AG04450 (cell line): ENCODE data around the gene SERPINB5. TPM values are rescaled to one million over a fixed set of nuclear protein-coding genes. Genes with fewer than 3 reads are reported as not detected.

Experiments used
- CTCF ChIA-PET: fragments of 300-600, 350-600 bp; formaldehyde crosslinking; extraction: SDS; loops from one replicate; lab custom pipeline; 2022; ENCODE audit warnings: antibody characterized with exemption, inconsistent platforms; lab: Charles Lee
- POLR2A ChIA-PET: fragments of 350-600 bp; formaldehyde crosslinking; extraction: SDS; loops from one replicate; lab custom pipeline; 2021; ENCODE audit warnings: antibody characterized with exemption, inconsistent platforms; lab: Yijun Ruan, JAX
- DNase-seq: peaks from one replicate; pipeline ENCODE4 v3.0.0-alpha.2; 2011; ENCODE audit warnings: low read depth, low spot score
- H3K27ac ChIP-seq: one replicate; pipeline ENCODE4 v1.5.1; 2012; ENCODE audit warnings: low read depth, low read length, control low read depth
- H3K27me3 ChIP-seq: one replicate; pipeline ENCODE4 v1.6.0; 2012; ENCODE audit warnings: low read length; ENCODE audit not compliant: control insufficient read depth, insufficient read depth
- H3K4me3 ChIP-seq: 2 replicates; pipeline ENCODE4 v1.5.1; 2011; ENCODE audit warnings: mild to moderate bottlenecking, low read depth, low read length, control low read depth
- H3K9me3 ChIP-seq: 2 replicates; pipeline ENCODE4 v1.5.1; 2012; ENCODE audit warnings: low read length; ENCODE audit not compliant: control insufficient read depth, insufficient read depth
- CTCF ChIP-seq: IDR thresholded peaks from 2 replicates; pipeline ENCODE4 v1.5.1; 2011; ENCODE audit warnings: low read depth, low read length, control low read depth, inconsistent platforms
- polyA plus RNA-seq: library from polyadenylated mRNA; depleted of rRNA; stranded (reverse); fragments of >200 nt; gene quantifications from 2 replicates; pipeline ENCODE4 v1.2.3, GENCODE V29; 2011

Gene SERPINB5
- polyA plus RNA-seq, 1 experiment = not detected

- peaks cover 5% of the 10 kb centered on the region for H3K27me3 ChIP-seq
- H3K27ac ChIP-seq = no peak overlapping the region
- no peak overlapping the region for H3K4me3 ChIP-seq
- no peak for DNase-seq
- TF ChIP-seq CTCF = no peak
- ChIA-PET POLR2A (no interaction called here), CTCF (no interaction called here)
- H3K9me3 ChIP-seq = no peaks in the 10 kb centered on the region
Measured at GRCh38 chr18:63480915-63481314, 4.2 kb downstream of the SERPINB5 start.

- TF ChIP-seq CTCF = no peak
- Histone ChIP-seq H3K4me3 (no peak overlapping the region), H3K9me3 (no peaks in the 10 kb centered on the region), H3K27me3 (peaks cover 10% of the 10 kb centered on the region), H3K27ac (no peak overlapping the region)
- CTCF ChIA-PET = interaction anchor here (1.6 kb wide), 1 partner anchor 14 kb away, joined by 4 read pairs; no protein-coding TSS in a partner anchor
- no peak for DNase-seq
- POLR2A ChIA-PET = interaction anchor here (0.7 kb wide), 1 partner anchor 14 kb away, joined by 4 read pairs; no protein-coding TSS in a partner anchor
Measured at GRCh38 chr18:63487676-63488075, 10.9 kb downstream of the SERPINB5 start.

DNA sequence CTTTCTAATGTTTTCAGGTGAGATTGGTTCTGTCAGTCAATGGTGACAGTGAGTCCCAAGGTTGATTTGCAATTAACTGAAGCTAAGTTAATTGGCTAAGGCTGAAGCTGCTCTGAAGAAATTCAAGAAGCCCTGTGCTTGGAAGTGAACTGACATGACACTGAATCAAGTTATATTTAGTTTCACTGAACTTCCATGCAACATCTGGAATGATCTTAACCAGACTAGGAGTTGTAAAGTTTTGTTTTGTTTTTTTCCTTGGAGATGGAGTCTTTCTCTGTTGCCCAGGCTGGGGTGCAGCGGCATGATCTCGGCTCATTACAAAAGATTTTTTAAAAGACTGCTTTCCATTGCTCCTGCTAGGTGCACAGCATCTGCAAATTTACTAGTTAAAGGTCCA, 11.4 kb downstream of the SERPINB5 start:
- CTCF ChIA-PET = interaction anchor here (1.6 kb wide), 1 partner anchor 14 kb away, joined by 4 read pairs; no protein-coding TSS in a partner anchor

DNA sequence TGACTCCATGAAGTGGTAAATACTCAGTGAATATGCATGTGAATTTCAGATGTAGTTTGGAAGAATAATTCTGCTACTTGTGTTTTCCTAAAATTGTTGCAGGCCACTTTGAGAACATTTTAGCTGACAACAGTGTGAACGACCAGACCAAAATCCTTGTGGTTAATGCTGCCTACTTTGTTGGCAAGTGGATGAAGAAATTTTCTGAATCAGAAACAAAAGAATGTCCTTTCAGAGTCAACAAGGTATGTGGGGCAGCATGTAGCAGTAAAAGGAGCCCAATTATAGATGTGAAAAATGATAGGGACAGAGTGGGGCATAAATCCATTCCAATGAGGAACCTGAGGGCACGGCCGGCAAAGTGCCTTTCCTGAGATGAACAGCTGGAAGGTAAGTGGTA, 16.1 kb downstream of the SERPINB5 start:
- DNase-seq = no peak
- TF ChIP-seq CTCF = no peak
- H3K27ac ChIP-seq = no peak overlapping the region
- CTCF ChIA-PET = interaction anchor here (1.0 to 2.9 kb wide), 4 partner anchors 10 to 85 kb away, joined by 3 to 13 read pairs (median 8); no protein-coding TSS in a partner anchor
- H3K27me3 ChIP-seq = peaks cover 8% of the 10 kb centered on the region
- H3K9me3 ChIP-seq = no peaks in the 10 kb centered on the region
- POLR2A ChIA-PET = no interaction called here
- no peak overlapping the region for H3K4me3 ChIP-seq

More for the DNA sequence above, 11.4 kb downstream of the SERPINB5 start:
- no peak overlapping the region for H3K27ac ChIP-seq
- POLR2A ChIA-PET = no interaction called here
- no peak overlapping the region for H3K4me3 ChIP-seq
- peaks cover 12% of the 10 kb centered on the region for H3K27me3 ChIP-seq
- no peaks in the 10 kb centered on the region for H3K9me3 ChIP-seq
- DNase-seq = no peak
- TF ChIP-seq CTCF = no peak

DNA sequence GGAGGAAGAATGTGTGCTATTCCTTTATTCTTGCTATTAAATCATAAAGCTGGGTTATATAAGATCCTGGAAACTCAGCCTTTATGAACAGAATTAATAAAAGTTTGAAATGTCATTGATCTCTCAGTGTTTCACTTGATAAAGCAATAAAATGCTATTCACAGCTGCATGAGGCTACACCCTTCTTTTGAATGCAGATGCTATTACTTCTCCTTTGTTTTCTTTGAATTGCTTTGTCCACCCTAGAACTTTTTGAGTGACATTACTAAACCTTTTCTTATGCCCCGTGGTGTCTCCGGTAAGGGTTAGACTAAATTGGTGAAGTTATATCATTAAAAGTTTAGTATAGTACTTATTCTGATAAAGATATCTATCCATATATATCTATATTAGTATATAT, 18.9 kb downstream of the SERPINB5 start:
- no peak for TF ChIP-seq CTCF
- ChIA-PET CTCF (interaction anchor here (2.3 kb wide), 1 partner anchor 14 kb away, joined by 7 read pairs; no protein-coding TSS in a partner anchor), POLR2A (no interaction called here)
- Histone ChIP-seq H3K4me3 (no peak overlapping the region), H3K27me3 (peaks cover 5% of the 10 kb centered on the region), H3K27ac (no peak overlapping the region), H3K9me3 (no peaks in the 10 kb centered on the region)
- no peak for DNase-seq
